NB4 (cell line): ENCODE measurements around the gene DHCR7.

ENCODE experiments used
- CTCF ChIP-seq: IDR thresholded peaks from one replicate; pipeline ENCODE4 v1.5.1; 2012; ENCODE audit warnings: low read depth, low read length
- MYC ChIP-seq: IDR thresholded peaks from 2 replicates; pipeline ENCODE4 v1.6.1; 2011; ENCODE audit warnings: low read depth, low read length
- POLR2A ChIP-seq: IDR thresholded peaks from 2 replicates; pipeline ENCODE4 v1.6.1; 2011; ENCODE audit warnings: mild to moderate bottlenecking; ENCODE audit not compliant: insufficient read length; ENCODE audit errors: extremely low read depth

DNA sequence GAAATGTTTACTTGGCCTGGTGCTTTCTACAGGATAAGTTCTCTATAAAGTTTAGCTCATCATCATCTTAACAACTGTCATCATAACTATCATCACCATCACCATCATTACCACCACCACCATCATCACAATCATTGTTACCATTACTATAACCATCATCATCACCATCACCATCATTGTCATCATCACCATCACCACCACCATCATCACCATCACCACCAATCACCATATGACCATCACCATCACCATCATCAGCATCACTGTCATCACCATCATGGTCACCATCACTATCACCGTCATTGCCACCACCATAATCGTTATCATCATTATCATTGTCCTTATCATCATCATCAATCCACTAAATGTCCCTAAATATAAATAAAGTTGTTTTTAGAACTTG, 54.9 kb downstream of the DHCR7 start:
- TF ChIP-seq CTCF (no peak), MYC (no peak), POLR2A (no peak)
